Renal pelvis (tissue), 4 donors: ENCODE measurements around the gene GPX2. TPM values are rescaled to one million over a fixed set of nuclear protein-coding genes. Genes with fewer than 3 reads are reported as not detected.

Experiments used
- DNase-seq: peaks from one replicate; pipeline ENCODE4 v3.0.0-alpha.2; 2013
- polyA plus RNA-seq, 3 donors: library from polyadenylated mRNA; unstranded; fragments of 120-200 nt; gene quantifications; one replicate each; pipeline ENCODE4 v1.2.1, GENCODE V29; 2013; ENCODE audit not compliant: insufficient read length in 3 of 3

Gene GPX2
- polyA plus RNA-seq, 3 donors = 1.1 to 2.2 (median 1.1) TPM

GRCh38 chr14:64943556-64943955, 1.0 kb upstream of the GPX2 start:
- no peak for DNase-seq

- no peak for DNase-seq
These were observed 2.1 kb downstream of the GPX2 start for GRCh38 chr14:64940336-64940910.

GRCh38 chr14:64939817-64940190, 2.7 kb downstream of the GPX2 start:
- no peak for DNase-seq

GRCh38 chr14:64938972-64939816, 3.4 kb downstream of the GPX2 start:
- no peak for DNase-seq

GRCh38 chr14:64937821-64938193, 4.7 kb downstream of the GPX2 start:
- no peak for DNase-seq

- DNase-seq = no peak
These were observed 5.2 kb downstream of the GPX2 start for GRCh38 chr14:64937171-64937820.

- no peak for DNase-seq
These were observed 7.0 kb downstream of the GPX2 start for GRCh38 chr14:64935508-64935907.

- DNase-seq = no peak
These were observed 8.1 kb downstream of the GPX2 start for GRCh38 chr14:64934338-64934929.

- no peak for DNase-seq
These were observed 10.3 kb downstream of the GPX2 start for GRCh38 chr14:64932231-64932630.

GRCh38 chr14:64931123-64931522, 11.4 kb downstream of the GPX2 start:
- no peak for DNase-seq

GRCh38 chr14:64930085-64930843, 12.3 kb downstream of the GPX2 start:
- no peak for DNase-seq

GRCh38 chr14:64929014-64929359, 13.6 kb downstream of the GPX2 start:
- DNase-seq = no peak

GRCh38 chr14:64928239-64929013, 14.1 kb downstream of the GPX2 start:
- DNase-seq = no peak

- no peak for DNase-seq
These were observed 15.5 kb downstream of the GPX2 start for GRCh38 chr14:64927031-64927430.

GRCh38 chr14:64926398-64926995, 16.0 kb downstream of the GPX2 start:
- DNase-seq = no peak

GRCh38 chr14:64923015-64923414, 19.5 kb downstream of the GPX2 start:
- no peak for DNase-seq

GRCh38 chr14:64920465-64920864, 22.1 kb downstream of the GPX2 start:
- no peak for DNase-seq

- no peak for DNase-seq
These were observed 22.9 kb downstream of the GPX2 start for GRCh38 chr14:64919618-64920017.

GRCh38 chr14:64919215-64919614, 23.3 kb downstream of the GPX2 start:
- DNase-seq = no peak

- DNase-seq = no peak
These were observed 24.3 kb downstream of the GPX2 start for GRCh38 chr14:64918216-64918615.

GRCh38 chr14:64915797-64916196, 26.7 kb downstream of the GPX2 start:
- no peak for DNase-seq
